ENCODE results near the gene SMIM41.

SMIM41 gene

GRCh38 chr12:52050758-52051541 is 28.6 kb upstream of the SMIM41 start, which contains the start of gene NR4A1:
Gene NR4A1, plus strand, starts transcription at chr12:52051442. Its CDS starts 2,887 bp downstream, at chr12:52054329.
- TF ChIP-seq CTCF (IDR thresholded peaks at IDR 0.05; ENCODE audit: low read length) (peak; percentile 32), EZH2 (optimal IDR thresholded peaks at IDR 0.05; ENCODE audit: low read depth, low read length) (no peak), EZH2phosphoT487 (IDR thresholded peaks at IDR 0.05; ENCODE audit: low read length) (no peak)
- peak within 1 kb of the TSS; percentile 62; the same call in 1 of the 2 replicates for H2AFZ ChIP-seq (ENCODE audit: low read length)
- H3K4me1 ChIP-seq (ENCODE audit: low read length): peaks cover 26% of the 10 kb centered on the region
- H3K4me3 ChIP-seq (ENCODE audit: low read length): peak within 1 kb of the TSS; percentile 84
- peak within 1 kb of the TSS; percentile 100 for H3K9ac ChIP-seq (ENCODE audit: low read length)
- H3K79me2 ChIP-seq (ENCODE audit: low read length): no peaks in the 10 kb centered on the region
- no peaks in the 10 kb centered on the region for H3K36me3 ChIP-seq (replicated peaks; ENCODE audit: insufficient read depth, low read length)
- no peaks in the 10 kb centered on the region for H4K20me1 ChIP-seq (ENCODE audit: insufficient read depth, low read length)
- H3K4me2 ChIP-seq (ENCODE audit: low read depth, low read length): peak within 1 kb of the TSS; percentile 100
- peak within 1 kb of the TSS; percentile 96 for H3K27ac ChIP-seq (ENCODE audit: low read length)
- no peaks in the 10 kb centered on the region for H3K27me3 ChIP-seq (replicated peaks; ENCODE audit: insufficient read depth, low read length)
- H3K9me2 ChIP-seq (replicated peaks; ENCODE audit: insufficient read depth, low read length): no peaks in the 10 kb centered on the region
- no peaks in the 10 kb centered on the region for H3K9me3 ChIP-seq (replicated peaks; ENCODE audit: insufficient read depth, low read length)
- peaks cover 21% of the 10 kb centered on the region for H3F3A ChIP-seq (ENCODE audit: insufficient read depth, low read length)
- DNase-seq: peak; percentile 88

GRCh38 chr12:52052468-52053186 is 26.9 kb upstream of the SMIM41 start:
- H3K4me3 ChIP-seq (ENCODE audit: low read length): peak overlapping the region; percentile 29; the same call in 1 of the 2 replicates
- H2AFZ ChIP-seq (ENCODE audit: low read length): no peak overlapping the region
- no peak for DNase-seq

More at GRCh38 chr12:52052468-52053186, 26.9 kb upstream of the SMIM41 start:
- Histone ChIP-seq H3K27ac (ENCODE audit: low read length) (peak overlapping the region; percentile 87; the same call in 1 of the 2 replicates), H3K27me3 (replicated peaks; ENCODE audit: insufficient read depth, low read length) (no peaks in the 10 kb centered on the region), H4K20me1 (ENCODE audit: insufficient read depth, low read length) (no peaks in the 10 kb centered on the region), H3K79me2 (ENCODE audit: low read length) (no peaks in the 10 kb centered on the region), H3K4me1 (ENCODE audit: low read length) (peaks cover 26% of the 10 kb centered on the region), H3F3A (ENCODE audit: insufficient read depth, low read length) (peaks cover 21% of the 10 kb centered on the region), H3K9ac (ENCODE audit: low read length) (peak overlapping the region; percentile 93; the same call in 1 of the 2 replicates), H3K4me2 (ENCODE audit: low read depth, low read length) (peak overlapping the region; percentile 100), H3K9me3 (replicated peaks; ENCODE audit: insufficient read depth, low read length) (no peaks in the 10 kb centered on the region), H3K36me3 (replicated peaks; ENCODE audit: insufficient read depth, low read length) (no peaks in the 10 kb centered on the region), H3K9me2 (replicated peaks; ENCODE audit: insufficient read depth, low read length) (no peaks in the 10 kb centered on the region)
- TF ChIP-seq EZH2 (optimal IDR thresholded peaks at IDR 0.05; ENCODE audit: low read depth, low read length) (no peak), CTCF (IDR thresholded peaks at IDR 0.05; ENCODE audit: low read length) (no peak), EZH2phosphoT487 (IDR thresholded peaks at IDR 0.05; ENCODE audit: low read length) (no peak)
